NCI-H1694 (cell line): Measurements from ENCODE around the gene PERCC1.
"Not testable (repeated sequence)": the region's sequence is repeated elsewhere in the genome, so short reads cannot be mapped to it uniquely, and the experiment has no call there.

Experiments
- DNase-seq: peaks from one replicate; lab custom pipeline; 2025; lab: John Stamatoyannopoulos, UW

PERCC1 gene

DNA sequence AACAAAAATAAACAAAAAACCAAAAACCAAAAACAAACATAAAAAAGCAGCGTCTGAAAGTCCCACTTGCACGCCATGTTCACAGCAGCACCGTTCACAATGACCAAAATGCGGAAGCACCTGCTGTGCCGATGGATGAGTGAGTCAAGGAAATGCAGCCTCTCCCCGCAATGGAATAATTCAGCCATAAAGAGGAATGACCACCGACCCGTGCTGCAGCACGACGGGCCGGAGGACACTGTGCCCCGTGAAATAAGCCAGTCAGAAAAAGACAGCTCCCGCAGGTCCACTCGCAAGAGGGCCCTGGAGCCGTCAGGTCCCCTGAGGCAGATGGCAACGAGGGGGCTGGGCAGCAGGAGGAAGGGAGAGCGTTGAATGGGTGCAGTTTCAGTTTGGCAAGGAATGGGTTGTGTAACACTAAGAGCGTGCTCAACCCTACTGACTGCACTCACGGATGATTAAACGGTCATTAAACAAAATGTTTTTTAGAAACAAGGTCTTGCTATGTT is 38.9 kb downstream of the PERCC1 start:
- no peak for DNase-seq

DNA sequence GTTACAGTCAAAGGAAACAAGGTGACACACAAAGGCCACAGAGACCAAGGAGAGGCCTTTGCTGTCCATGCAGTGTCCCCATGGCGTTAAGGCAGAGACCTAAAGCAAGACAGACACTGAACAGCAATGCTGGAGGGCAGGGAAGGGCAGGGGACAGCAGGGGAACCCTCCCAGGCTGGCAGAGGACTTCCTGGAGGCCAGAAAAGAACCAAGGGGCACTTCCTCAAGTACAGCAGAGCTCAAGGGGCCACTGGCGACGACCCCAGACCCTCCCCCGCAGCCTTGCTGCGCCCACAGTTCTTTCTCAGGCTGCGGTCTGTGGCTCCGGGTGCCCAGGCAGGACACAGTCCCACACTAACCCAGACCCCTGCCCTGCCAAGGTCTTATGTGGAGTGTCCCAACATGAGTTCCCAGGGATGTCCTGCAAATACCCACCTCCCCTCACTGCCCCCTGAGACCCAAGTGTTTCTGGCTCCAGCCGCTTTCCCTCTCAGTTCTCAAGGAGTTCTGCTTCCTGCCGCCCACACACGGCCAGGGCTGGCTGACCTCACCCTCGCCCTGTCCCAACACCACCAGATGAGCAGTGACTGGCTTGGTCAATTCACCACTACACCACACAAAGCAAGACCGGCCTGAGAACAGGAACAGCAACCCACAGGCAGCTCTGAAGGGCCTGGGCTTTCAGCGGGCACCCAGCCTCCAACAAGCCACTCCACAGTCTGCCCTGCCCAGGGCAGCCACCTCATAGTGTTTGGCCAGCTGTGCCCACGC is 39.8 kb downstream of the PERCC1 start:
- DNase-seq = no peak

DNA sequence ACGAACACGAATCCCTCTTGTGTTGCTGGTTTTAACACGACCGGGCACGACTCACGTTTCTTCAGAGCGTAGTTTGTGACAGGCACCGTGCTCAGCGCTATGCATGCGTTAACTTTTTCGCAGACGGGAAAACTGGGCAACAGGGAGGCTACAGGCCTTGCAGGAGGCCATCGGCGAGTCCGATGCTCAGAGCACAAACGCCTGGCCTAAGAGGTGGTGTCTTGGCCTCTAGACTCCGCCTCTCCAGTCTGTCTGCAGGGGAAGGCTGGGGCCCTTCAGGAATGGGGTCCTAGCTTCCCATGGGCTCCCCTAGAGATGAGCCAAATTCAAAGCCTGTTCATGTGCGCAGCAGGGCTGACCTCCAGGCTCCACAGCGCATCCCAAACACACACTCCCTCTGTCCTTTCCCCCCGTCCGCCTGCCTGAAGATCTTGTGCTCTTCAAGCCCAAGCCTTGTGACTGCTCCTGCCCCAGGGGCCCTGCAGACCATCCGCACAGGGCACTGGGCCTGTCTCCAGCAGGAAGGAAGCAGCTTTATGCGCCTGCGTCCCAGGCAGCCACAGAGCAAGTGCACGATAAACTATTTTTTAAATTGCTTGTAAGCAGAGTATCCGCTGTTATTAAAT is 40.8 kb downstream of the PERCC1 start:
- no peak for DNase-seq

DNA sequence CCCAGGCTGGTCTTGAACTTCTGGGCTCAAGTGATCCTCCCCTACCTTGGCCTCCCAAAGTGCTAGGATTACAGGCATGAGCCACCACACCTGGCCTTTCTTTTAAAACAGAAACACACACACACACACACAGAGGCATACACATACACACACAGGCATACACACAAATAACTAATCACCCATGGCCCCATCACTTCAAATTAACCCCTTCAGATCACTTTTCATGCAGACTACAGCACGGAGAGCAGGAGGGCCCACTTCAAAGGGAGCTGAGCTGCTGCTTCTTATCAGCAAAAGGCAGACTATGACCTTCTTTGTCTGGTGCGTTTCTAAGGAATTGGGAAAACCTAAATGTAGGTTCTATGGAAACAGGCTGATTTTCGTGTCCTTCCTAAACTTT is 42.1 kb downstream of the PERCC1 start:
- DNase-seq = no peak

DNA sequence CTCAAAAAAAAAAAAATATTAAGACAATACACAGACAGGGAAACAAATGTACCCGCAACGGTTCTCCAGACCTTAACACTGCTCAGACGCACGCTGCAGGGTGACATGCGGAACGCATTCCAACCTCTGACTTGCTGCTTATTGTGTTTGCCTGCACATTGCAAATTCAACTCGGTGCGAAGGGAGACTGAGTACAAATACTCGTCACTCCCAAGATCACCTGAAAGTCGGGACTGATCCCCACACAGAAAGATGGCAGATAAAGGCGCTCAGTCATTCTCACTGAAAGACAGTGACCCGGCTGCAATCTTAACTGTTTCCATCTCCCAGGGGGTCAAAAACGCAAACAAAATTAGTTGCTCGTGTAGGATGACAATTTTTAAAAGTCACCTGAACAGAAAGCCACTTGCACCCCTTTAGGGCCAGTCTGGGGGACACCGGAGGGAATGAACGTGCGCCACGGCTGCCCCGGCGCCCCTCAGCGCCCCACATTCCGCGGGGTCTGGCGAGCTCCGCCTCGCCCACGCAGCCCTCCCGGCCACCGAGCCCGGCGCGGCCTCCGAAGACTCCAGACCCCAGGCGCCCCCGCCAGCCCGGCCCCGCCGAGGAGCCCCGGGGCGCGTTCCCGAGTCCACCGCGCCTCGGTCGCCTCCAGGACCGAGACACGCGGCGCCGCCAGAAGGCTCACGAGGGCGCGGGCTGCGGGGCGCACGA is 43.4 kb downstream of the PERCC1 start:
- DNase-seq = no peak

DNA sequence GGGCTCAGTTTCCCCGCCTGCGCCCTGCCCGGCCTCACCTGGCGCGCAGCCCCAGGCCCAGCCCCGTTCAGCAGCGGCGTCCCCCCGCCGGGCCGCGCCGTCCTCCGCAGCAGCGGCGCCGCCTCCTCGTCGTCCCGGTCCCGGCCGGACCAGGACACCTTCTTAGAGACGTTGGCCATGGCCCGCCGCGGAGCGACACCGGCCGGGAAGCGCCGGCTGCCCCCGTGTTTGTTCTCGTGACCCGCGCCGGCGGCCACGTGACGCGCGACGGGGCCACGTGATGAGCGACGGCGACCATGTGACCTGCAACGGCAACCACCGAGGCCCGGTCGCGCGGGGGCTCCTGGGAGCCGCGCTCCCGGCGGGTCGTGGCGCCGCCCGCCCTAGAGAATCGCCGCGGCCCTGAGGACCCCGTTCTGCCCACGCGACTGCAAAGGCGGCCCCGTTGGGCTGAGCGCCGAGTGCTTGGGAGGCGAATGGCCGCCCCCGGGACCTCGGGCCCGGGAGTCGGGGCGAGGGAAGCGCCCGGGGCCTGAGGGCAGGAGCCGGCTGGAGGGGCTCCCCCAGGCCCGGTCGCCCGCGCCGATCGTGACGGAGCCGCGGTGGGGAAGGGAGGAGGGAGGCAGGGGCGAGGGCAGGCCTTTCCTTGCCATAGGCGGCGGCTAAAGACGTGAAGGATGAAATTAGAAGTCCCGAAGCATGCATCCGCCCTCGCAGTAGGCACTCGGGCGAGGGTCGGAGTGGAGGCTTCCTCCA is 44.1 kb downstream of the PERCC1 start, which contains the start of gene CLCN7:
Gene CLCN7 (minus strand): TSS at position 233 of the 756 bp plus-strand sequence. CDS start 54 bp downstream, at position 179.
- DNase-seq = peak; percentile 30

DNA sequence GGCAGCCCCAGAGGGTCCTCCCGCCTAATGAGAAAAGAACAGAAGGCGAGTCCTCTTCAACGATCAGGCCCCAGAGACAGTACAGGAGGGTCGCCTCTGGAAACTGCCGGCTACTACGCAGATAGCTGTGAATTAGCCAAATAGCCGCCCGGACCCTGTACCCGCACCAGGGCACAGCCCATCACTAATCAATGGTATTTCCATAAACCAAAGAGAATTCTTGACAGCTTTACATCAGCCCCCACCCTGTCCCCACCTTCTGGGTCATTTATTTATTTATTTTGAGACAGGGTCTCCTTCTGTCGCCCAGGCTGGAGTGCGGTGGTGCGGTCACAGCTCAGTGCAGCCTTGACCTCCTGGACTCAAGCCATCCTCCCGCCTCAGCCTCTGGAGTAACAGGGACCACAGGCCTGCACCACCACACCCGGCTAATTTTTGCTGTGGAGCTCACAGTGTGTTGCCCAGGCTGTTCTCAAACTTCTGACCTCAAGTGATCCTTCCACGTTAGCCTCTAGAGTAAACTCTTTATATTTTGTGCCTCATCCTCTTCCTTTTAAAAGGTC is 44.8 kb downstream of the PERCC1 start:
- no peak for DNase-seq

DNA sequence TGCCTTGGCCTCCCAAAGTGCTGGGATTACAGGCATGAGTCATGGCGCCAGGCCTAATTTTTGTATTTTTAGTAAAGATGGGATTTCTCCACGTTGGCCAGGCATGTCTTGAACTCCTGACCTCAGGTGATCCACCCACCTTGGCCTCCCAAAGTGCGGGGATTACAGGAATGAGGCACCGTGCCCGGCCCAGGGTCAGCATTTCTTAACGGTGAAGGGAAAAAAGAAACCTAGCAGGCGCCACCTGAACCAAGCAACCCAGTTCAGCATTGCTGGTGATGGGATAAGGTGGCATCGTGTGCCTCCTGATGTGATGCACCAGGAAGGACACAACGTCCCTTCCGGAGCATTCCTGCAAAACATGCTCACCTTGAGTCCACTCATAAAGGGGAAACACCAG is 46.2 kb downstream of the PERCC1 start:
- no peak for DNase-seq

DNA sequence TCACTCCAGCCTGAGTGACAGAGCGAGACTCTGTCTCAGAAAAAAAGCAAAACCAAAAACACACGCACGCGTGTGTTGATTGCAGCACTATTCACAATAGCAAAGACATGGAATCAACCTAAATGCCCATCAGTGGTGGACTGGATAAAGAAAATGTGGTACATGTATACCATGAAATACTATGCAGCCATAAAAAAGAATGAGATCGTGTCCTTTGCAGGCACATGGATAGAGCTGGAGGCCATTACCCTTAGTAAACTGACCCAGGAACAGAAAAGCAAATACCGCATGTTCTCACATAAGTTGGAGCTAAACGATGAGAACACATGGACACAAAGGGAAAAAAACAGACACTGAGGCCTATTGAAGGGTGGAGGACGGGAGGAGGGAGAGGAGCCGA is 48.1 kb downstream of the PERCC1 start:
- not testable (repeated sequence) for DNase-seq

DNA sequence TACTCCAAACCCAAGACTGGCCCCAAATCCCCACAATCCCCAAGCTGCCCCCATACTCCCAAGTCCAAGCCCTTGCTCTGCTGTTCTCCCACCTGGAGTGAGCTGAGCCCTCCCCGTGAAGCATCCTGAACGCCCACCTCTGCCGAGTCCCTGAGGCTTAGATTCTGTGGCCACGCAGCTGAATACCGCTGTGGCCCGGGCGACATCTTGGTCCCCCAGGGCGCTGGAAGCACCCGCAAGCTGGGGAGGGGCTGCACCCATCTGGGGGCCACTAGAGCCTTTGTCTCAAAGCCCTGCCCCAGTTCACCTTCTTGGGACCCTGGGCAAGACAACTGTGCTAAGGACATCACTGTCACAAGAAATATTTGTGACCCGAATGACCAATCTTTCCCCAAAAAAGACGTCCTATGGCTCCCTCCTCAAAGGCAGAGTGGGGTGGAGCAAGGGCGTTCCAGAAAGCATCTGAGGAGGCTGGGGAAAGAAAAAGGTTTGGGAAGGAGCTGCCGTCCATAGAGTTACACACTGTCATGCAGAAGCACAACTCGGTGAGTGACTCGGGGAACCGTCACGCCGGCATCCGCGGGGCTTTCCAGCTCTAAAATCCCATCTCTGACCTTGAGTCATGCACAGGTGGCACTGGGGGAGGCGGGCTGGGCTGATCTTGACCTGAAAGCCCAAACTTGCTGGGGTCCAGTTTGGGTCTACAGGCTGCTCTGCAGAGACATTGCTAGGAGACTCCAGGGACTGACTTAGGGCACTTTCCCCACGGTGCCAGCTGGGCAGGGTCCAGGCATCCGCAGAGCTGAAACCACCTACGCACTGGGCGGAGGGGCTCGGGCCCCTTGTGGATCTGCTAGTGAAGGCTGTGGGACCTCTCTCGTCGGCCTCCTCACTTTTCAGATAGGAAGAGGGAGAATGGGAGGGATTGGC is 51.3 kb downstream of the PERCC1 start:
- DNase-seq = no peak
